Hepatocyte (in vitro differentiated cells): ENCODE data around the gene SNED1.

Experiments
- CTCF ChIP-seq: fragments of 200-600 bp; sonication (generic); IDR thresholded peaks from 2 replicates; pipeline ENCODE4 v1.5.1; 2016; ENCODE audit warnings: antibody characterized with exemption, mild to moderate bottlenecking; ENCODE audit not compliant: poor library complexity
- EZH2phosphoT487 ChIP-seq: fragments of 200-600 bp; sonication (generic); IDR thresholded peaks from one replicate; pipeline ENCODE4 v1.6.1; 2018; ENCODE audit warnings: antibody characterized with exemption, mild to moderate bottlenecking, low read depth, moderate library complexity; ENCODE audit not compliant: unreplicated experiment, severe bottlenecking

DNA sequence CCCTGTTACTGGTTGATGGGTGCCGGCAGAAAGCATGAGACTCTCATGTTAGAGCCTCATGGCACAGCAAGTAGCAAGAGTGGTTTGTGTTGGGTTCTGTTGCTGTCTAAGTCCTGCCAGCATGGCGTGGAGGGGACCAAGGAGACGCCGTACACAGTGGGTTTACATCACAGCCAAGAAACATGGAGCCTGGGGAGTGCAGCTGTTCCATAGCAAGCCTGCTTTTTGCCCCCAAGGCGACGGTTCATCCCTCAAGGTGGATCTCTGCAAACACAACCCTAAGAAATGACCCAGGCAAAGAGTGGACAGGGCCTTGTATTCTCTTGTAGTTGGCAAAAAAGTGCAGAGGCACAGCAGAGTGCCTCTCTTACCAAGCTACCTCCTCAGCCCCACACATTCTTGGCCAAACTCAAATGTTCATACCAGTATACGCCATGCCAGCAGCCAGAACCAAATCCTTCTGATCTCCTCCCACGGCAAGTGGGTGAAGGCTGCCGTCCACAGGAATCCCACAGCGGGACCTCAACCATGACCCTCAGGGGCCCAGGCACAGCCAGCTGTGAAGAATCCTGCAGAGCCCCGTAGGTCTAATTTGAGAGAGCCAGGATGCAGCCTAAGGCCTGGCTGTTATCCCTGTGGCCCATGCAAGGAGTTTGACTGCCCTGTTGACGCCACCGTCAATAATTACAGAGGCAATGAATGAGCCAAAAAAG, 19.0 kb downstream of the SNED1 start:
- no peak for TF ChIP-seq CTCF
- no peak for TF ChIP-seq EZH2phosphoT487
